GM21529 (cell line): ENCODE results near the gene OR13J1.

Experiments
- ATAC-seq: cut with Tn5 transposase; IDR thresholded peaks from one replicate; pipeline ENCODE4 v1.9.1; 2021; ENCODE audit not compliant: unreplicated experiment

Gene OR13J1

DNA sequence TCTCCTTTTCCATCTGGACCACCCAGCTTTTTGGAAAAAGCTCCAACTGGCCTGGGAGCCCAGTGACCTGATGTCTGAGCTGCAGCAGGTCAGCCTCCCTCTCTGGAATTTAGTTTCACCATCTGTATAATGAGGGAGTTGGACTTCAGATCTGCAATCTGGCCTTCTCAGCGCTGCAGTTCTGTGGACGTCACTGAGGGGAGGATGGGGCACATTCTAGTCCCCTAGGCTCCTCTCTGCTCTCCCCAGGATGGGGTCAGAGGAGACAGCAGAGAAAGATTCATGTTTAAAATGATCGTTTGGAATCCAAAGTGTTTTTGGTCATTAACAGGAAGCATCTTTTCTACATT lies 10.2 kb downstream of the OR13J1 start:
- no peak for ATAC-seq

DNA sequence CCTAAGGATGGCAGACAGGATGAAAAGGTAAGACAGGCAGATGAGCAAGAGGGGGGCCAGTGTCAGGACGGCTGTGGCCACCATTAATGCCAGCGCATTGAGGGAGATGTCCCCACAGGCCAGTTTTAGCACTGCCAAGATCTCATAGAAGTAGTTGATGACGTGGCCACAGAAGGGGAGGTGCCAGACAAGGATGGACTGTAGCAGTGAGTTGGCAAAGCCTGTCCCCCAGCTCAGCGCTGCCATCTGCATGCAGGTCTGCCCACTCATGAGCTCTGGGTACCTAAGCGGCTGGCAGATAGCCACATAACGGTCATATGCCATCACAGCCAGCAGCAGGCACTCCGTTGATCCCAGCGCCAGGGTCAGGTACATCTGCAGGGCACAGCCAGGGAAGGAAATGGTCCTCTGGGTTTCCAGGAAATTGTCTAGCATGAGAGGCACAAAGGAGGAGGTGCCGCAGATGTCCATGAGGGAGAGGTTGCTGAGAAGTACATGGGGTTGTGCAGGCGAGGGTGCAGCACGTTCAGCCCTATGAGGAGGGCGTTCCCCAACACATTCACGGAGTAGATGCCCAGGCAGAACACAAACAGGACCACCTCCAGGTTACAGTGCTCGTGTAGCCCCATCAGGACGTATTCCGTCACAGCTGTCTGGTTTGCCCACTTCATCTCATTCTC lies 10.8 kb downstream of the OR13J1 start:
- no peak for ATAC-seq

DNA sequence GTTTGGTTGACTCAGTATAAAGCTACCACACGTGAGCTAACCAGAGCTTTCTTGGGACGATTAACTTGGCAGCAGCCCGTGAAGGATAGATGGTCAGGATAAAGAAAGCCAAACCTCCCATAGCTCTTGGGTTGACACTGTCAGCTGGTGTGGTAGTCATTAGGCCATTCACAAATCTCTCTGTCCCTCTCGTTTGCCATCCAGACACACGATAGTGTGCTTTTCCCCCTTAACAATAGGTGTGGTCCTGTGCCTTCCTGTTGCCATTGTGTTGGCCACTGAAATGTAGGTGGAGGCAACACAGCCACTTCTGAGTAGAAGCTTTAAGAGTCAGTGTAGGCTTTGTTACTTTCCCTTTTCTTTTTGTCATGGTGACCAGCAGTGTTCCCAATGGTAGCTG lies 11.7 kb downstream of the OR13J1 start:
- no peak for ATAC-seq

DNA sequence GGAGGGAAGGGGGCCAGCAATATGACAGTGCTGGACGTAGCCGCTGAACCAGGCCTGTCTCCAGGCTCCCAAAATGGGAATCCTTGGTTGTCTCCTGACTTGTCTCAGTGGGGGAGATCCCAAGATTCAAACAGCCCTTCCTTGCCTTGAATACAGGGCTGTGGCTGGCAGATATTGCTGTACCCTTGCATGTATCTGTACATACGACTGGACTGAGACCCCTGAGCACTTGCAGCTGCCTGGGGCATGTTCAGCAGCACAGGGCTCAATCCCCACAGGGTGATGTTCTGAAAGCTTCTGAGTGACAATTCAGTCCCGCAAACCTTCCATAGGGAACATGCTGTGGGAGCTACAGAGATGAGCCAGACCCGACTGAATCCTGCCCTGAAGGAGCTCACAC lies 13.3 kb downstream of the OR13J1 start:
- ATAC-seq: no peak

DNA sequence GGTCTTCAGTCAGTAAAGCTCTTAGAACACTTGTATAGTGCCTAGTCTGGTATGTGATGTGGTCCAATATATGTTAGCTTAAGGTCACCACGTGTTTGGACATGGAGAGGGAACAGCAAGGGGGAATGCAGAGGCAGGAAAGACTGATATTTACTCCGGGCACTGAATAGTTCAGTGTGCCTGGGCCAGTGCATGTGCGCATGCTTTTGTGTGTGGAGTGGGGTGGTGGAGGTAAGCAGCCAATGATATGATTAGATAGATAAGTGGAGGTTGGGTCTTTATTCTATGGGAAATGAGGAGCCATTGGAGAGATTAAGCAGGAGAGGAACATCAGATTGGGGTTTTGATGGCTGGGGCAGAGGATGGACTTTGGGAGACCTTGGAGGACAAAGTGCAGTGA lies 14.0 kb downstream of the OR13J1 start:
- ATAC-seq: no peak

DNA sequence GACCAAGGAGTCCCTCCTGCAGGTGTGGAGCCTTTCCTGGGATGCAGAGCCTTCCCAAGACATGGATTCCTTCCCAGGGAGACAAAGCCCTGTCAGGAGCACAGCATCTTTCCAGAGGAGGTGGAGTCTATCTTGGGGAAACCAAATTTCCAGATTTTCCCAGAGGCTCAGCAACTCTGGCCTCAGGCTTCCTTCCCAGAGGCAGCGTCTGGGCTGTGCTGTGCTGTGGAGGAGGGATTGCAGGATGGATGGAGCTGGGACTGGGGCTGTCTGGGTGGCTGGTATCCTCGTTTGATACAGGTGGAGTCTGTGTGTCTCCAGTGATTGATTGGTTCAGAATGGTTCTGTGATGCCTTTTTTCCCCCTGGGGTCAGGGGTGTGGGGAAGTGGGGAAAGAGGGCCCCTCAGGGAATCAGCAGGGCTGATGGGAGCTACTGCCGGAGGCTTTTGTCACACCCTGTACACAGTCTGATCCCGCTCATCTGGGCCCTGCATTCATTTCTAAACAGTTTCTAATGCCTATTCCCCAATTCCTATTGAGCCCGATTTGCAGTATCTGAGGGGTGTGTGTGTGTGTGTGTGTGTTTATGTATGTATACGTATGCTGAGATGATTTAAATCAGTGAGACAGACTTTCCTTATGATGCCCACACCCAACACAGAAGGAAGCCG lies 16.0 kb downstream of the OR13J1 start:
- ATAC-seq: no peak

DNA sequence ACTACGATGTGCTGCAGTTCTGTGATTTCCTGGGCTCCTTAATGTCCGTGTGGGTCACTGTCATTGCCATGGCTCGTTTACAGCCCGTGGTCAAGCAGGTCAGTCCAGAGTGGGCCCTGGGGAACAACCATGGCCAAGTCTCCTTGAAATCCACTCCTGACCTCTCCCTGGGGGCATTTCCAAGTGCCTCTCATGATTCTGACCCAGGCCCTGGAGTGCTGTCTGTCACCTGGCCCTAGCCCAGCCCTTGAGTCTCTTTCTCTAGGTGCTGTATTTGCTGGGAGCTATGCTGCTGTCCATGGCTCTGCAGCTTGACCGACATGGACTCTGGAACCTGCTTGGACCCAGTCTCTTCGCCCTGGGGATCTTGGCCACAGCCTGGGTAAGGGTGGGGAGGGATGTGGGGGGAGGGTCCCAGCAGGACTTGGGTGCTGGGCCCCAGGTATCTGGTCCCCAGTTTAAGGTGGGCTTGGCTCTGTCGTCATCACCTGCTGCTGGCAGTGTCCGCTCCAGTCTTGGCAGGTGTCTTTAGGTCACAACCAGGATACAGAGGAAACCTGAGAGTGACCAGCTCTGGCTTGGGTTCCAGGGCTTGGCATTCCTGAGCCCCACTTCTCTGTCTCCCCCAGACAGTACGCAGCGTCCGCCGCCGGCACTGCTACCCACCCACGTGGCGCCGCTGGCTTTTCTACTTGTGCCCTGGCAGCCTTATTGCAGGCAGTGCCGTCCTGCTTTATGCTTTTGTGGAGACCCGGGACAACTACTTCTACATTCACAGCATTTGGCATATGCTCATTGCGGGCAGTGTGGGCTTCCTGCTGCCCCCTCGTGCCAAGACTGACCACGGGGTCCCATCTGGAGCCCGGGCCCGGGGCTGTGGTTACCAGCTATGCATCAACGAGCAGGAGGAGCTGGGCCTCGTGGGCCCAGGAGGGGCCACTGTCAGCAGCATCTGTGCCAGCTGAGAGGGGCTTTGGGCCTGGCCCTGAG lies 17.0 kb downstream of the OR13J1 start:
- ATAC-seq: no peak

DNA sequence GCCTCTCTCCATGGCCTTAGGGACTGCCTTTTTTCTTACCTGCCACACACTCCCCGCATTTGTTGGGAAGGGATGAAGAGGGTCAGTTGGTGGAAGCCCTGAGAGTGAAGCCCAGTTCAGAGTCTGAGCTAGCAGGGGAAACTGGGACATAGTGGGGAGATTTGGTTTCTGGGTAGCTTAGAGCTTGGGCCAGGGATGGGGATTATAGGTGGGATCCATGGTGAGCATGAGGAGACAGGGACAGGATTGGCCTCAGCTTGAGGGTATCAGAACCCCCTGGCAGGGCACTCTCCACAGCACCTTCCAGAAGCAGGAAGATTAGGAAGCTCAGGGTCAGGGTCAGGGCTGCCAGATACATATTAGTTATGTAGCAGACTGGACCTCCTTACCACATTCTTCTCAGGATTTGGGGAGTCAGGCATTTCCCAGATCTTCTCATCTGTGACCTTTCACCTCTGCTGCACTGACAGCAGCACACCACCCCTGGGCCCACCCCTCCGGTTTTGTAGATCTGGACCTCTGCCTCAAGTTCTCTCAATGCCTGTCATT lies 17.9 kb downstream of the OR13J1 start:
- no peak for ATAC-seq

DNA sequence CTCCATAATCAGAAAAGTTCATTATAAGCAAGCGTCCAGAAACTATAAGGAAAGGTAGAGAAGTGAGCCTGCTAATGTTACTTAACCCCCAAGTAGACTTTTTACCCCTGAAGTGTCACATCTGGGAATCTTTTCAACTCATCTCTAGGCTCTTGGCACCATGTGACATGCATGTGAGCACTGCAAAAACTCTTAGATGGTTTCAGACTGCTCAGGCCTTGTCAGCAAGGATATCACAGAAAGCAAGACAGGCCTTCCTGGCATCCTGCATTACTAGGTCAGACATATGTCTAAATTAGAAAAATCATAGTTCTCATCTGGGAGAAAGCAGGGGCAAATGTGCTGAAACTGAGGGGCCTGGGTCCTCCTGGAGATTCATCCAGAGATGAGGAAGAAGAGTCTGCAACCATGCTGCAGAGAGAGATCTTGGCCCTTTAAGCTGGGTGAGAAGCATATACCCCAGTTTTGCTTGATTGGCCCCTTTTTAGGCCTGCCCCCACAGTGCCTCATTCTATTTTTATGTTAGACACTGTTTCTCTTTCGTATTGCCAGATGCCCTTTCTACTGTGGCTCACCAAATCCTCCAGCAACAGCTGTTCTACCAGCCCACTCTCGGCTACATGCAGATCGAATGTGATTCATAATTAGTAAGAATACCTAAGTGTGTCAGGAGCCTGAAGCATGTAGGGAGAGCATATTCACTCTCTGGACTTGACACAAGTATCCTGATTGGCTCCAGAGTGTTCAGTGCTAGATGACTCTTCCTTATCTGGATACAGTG lies 22.2 kb downstream of the OR13J1 start:
- peak; percentile 89 for ATAC-seq

DNA sequence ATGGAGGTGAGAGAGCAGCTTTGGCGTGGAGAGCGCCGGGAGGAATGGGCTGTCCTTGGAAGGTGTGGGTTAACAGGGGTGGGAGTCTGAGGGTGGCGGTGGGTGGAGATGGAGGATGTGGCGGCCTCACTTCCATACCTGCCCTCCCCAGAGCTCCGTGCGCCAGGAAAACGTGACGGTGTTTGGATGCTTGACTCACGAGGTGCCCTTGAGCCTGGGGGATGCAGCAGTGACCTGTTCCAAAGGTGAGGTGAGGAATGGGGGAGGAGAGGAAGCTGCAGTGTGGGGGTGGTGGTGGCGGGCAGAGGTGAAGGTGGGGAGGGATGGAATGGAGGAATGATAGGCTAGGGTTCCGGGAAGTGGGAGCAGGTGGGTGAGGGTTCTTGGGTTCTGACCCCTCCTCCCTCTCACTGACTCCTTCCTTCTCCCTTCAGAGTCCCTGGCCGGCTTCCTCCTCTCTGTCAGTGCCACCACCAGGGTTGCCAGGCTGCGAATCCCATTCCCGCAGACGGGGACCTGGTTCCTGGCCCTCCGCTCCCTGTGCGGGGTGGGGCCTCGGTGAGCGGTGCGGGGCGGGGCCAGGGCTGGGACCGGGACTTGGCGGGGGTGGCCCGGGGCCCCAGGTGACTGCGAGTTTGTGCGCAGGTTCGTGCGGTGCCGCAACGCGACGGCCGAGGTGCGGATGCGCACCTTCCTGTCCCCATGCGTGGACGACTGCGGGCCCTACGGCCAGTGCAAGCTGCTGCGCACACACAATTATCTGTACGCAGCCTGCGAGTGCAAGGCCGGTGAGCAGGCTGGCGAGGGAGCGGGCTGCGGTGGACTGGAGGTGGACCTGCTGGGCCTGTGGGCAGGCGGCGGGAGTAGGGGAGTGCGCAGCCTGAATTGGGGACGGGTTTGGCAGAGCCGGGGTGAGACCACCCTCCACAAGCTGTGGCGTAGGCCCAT lies 24.1 kb downstream of the OR13J1 start:
- ATAC-seq: no peak

DNA sequence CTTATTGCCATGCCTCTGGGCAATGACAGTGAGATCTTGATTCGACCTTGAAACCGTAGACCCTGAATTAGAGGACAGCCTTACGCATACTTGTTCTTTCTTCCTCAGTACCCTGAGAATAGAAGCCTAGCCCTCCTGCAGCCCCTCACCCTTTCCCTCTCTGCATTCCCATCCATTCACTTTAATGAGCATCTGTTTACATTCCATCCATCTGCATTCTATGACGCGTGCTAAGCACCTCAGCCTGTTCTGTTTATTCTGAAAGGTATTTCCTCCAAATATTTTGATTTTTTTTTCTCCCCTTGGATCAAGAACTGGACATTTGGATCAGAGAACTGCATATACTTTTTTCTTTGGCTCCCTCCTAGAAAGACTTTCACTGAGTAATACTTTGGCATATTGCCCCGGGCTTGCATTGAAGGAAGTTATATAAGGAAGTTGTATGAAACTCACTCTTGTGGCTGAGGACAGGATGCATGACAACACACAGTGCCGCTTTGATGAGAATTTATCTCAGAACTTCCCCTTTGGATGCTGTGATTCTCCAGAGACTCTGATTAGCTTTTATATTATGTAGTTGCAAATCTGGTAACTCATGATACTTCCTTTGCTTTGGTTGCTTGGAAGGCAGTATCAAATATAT lies 25.5 kb downstream of the OR13J1 start:
- ATAC-seq: no peak

DNA sequence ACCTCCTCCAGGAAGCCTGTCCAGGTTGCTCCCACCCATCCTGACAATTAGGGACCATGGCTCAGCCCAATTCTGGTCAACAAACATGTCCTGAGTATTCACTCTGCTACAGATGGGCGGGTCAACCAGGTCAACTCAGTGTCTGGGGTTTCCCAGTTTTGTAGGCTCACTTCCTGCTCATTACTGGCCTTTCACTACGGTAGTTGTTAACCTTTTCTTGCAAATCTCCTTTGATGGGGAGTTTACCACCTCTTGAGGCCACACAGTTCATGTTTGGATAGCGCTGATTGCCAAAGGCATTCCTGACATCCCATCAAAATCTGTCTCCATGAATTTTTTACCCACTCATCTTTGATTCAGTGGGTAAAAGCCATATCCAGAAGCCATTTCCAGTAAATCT lies 27.4 kb downstream of the OR13J1 start:
- peak; percentile 76 for ATAC-seq

DNA sequence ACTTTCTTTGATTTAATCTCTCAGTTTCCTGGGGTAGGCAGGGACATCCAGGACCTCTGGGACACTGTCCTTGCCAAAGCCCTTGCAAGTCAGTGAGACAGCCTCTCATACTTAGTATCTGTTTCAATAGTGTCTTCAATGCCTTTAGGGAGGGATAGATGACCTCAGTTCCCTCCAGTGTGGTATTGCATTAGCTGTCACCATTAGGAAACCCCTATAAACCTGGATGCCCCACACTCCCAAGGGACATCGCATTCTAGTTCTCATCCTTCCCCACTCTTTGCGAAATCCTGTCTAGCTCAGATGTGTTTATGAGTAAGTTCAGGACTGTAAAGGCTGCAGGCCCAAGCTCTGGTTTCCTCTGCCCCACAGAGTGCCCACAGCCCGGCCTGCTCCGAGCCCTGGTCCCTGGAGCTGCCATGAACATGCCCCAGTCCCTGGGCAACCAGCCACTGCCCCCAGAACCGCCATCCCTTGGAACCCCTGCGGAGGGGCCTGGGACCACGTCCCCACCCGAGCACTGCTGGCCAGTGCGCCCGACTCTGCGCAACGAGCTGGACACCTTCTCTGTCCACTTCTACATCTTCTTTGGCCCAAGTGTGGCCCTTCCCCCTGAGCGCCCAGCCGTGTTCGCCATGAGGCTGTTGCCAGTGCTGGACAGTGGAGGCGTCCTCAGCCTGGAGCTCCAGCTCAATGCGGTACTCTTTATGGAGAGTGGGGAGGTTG lies 28.0 kb downstream of the OR13J1 start:
- peak; percentile 24 for ATAC-seq

DNA sequence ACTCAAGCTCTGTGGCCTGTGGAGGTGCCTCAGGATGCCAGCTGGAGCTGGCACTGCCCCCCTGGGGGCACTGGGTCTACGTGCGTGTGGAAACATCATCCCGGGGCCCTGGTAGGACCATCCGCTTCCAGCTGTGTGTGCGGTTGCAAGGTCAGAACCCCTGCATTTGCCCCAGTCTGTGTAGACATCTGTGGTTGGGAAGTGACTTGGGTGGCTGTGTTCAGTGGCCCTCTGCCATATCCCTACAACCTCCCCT lies 28.6 kb downstream of the OR13J1 start:
- no peak for ATAC-seq

DNA sequence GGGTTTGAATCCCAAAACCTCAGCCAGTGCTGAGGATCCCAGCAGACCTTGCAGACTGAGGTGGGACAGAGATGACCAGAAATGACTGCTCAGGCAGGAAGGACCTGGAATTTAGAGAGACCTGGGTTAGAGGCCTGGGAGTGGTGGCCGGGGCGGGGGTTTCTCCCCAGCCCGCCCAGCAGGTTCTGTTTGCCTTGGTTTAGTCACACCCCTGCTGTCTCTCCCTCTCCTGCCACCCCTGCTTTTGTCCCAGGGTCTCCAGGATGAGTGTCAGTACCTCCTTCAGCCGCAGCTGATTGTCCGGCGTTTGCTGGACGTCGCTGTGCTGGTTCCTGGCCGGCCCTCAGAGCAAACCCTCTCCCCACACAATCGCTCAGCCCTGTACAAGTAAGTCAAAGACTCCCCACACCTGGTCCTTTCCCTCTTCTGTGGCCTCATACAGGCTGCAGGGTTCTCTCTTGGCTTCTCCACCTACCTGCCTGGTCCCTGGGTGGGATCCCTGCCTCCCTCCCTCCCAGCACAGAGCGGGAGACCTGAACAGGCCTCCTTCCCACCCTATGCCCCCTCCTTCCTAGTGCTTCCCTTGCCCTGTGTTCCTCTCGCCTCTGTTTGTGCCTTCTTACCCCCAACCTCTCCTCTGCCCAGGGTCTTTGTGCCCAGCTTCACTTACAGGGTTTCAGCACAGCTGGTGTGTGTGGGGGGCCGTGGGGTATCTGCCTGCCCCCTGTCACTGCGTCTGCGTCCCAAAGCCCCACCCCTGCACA lies 29.1 kb downstream of the OR13J1 start:
- ATAC-seq: no peak

DNA sequence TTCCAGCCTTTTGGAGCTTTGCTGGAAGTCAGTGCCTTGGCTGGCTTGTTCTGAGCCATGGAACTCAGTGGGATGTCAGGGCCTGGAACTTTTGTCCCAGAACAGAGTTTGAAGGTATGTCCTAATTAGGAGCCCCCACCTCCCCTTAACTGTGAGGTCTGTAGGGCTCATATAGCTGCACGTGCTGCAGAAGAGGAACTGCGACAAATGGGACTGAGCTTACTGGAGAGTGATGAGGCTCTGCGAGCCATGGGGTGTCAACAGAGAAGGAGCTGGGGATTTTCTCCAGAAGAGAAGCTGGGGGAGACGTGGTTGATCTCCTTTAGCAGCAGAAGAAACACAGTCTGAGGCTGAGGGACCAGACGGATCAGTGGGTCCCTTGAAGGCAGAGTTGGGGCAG lies 30.3 kb downstream of the OR13J1 start:
- ATAC-seq: no peak

DNA sequence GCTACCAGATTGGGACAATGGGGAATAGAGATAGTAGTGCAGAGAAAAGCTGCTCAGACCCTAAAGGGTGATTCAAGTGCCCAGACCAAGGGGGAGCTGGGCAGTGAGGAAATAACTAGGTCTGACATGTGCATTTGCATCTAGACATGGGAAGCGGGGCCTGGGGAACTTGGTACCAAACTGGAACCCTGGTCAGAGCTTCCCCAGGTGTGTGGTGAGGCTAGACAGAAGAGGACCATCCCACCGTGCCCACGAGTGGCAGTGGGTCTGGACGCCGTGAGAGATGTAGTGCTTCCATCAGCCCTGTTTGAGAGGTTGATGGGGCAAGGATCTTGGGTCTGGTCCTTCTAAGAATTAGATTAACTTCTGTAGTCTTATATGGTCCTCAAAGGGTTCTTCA lies 33.6 kb downstream of the OR13J1 start:
- ATAC-seq: no peak

DNA sequence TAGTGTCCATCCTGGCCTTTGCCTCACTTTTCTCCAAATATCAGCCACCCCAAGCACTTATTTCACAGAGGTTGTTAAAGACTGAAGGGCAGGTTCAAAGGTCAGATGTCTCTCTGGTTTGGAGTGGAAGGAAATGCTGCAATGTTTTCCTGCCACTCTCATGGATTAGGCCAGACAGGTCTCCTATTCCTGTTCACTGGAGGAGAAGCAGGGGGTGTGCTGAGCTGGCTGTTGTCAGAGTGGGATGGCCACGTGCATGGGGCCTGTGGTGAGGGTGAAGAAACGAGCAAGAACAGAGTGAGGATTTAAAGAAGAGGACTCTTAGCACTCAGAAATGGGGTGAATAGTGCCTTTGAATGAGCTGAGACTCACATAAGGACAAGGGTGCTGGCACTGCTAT lies 34.4 kb downstream of the OR13J1 start:
- no peak for ATAC-seq
